HG03521 (cell line): ENCODE results near the gene LIX1L.
"Not testable (repeated sequence)": the region's sequence is repeated elsewhere in the genome, so short reads cannot be mapped to it uniquely, and the experiment has no call there.

Experiments used
- ATAC-seq: cut with Tn5 transposase; IDR thresholded peaks from one replicate; pipeline ENCODE4 v1.9.1; 2021; ENCODE audit warnings: mild to moderate bottlenecking, moderate library complexity; ENCODE audit not compliant: unreplicated experiment

Gene LIX1L

GRCh38 chr1:145937436-145937835, 20.4 kb downstream of the LIX1L start:
- no peak for ATAC-seq

GRCh38 chr1:145936247-145936646, 21.6 kb downstream of the LIX1L start:
- ATAC-seq: no peak

GRCh38 chr1:145935708-145936107, 22.1 kb downstream of the LIX1L start:
- ATAC-seq: no peak

- not testable (repeated sequence) for ATAC-seq
Observed at GRCh38 chr1:145932522-145933009, 25.3 kb downstream of the LIX1L start.

- no peak for ATAC-seq
Observed at GRCh38 chr1:145927916-145928643, 29.7 kb downstream of the LIX1L start.

- ATAC-seq: peak; percentile 95
Observed at GRCh38 chr1:145927063-145927886, 30.5 kb downstream of the LIX1L start, which contains the start of gene RBM8A. TSS of gene RBM8A (minus strand) at chr1:145927484. CDS start at chr1:145927426, 58 bp downstream.

GRCh38 chr1:145926686-145927062, 31.1 kb downstream of the LIX1L start:
- no peak for ATAC-seq

GRCh38 chr1:145922266-145922665, 35.6 kb downstream of the LIX1L start:
- no peak for ATAC-seq

GRCh38 chr1:145920297-145920696, 37.5 kb downstream of the LIX1L start:
- not testable (repeated sequence) for ATAC-seq

GRCh38 chr1:145918992-145919939, 38.6 kb downstream of the LIX1L start:
- ATAC-seq: peak; percentile 9

GRCh38 chr1:145918144-145918991, 39.4 kb downstream of the LIX1L start, which contains the start of gene PEX11B:
TSS of gene PEX11B (minus strand) at chr1:145918717. CDS start at chr1:145918688, 29 bp downstream.
- peak; percentile 84 for ATAC-seq

GRCh38 chr1:145917595-145917994, 40.2 kb downstream of the LIX1L start:
- no peak for ATAC-seq

GRCh38 chr1:145916745-145917144, 41.1 kb downstream of the LIX1L start:
- ATAC-seq: no peak

- no peak for ATAC-seq
Observed at GRCh38 chr1:145912128-145912641, 45.6 kb downstream of the LIX1L start.

GRCh38 chr1:145908653-145909052, 49.2 kb downstream of the LIX1L start:
- no peak for ATAC-seq

GRCh38 chr1:145906954-145907753, 50.7 kb downstream of the LIX1L start:
- ATAC-seq: no peak

GRCh38 chr1:145901312-145902021, 56.4 kb downstream of the LIX1L start:
- ATAC-seq: no peak

GRCh38 chr1:145898756-145899155, 59.1 kb downstream of the LIX1L start:
- no peak for ATAC-seq
